GM12878 (cell line): Measurements from ENCODE around the gene LPCAT3. TPM values are rescaled to one million over a fixed set of nuclear protein-coding genes. Genes with fewer than 3 reads are reported as not detected.

Experiments
- EP300 ChIP-seq, 2 experiments: fragments of 150-350 bp in 1 of 2; IDR thresholded peaks; 2 replicates each; pipeline ENCODE4 v1.6.1; 2011 to 2012; ENCODE audit warnings: low read depth in 2 of 2, low read length in 2 of 2, borderline replicate concordance in 1 of 2, improper control_type of control experiment in 1 of 2, inconsistent platforms in 1 of 2; ENCODE audit not compliant: control insufficient read depth in 1 of 2
- ESRRA ChIP-seq: IDR thresholded peaks from 2 replicates; pipeline ENCODE4 v1.6.1; 2012; ENCODE audit warnings: mild to moderate bottlenecking, low read length, improper control_type of control experiment
- GATAD2B ChIP-seq: fragments of 450-650 bp; conservative IDR thresholded peaks from 2 replicates; pipeline ENCODE4 v1.6.1; 2017; ENCODE audit warnings: low read depth, mild to moderate bottlenecking, moderate library complexity
- IRF3 ChIP-seq: fragments of 450-650 bp; IDR thresholded peaks from 2 replicates; pipeline ENCODE4 v1.6.1; 2014; ENCODE audit warnings: mild to moderate bottlenecking
- NBN ChIP-seq: fragments of 450-650 bp; IDR thresholded peaks from 2 replicates; pipeline ENCODE4 v1.6.1; 2016
- PKNOX1 ChIP-seq: fragments of 450-650 bp; IDR thresholded peaks from 2 replicates; pipeline ENCODE4 v1.6.1; 2016; ENCODE audit warnings: mild to moderate bottlenecking
- SPI1 ChIP-seq: IDR thresholded peaks from 2 replicates; pipeline ENCODE4 v1.6.1; 2011; ENCODE audit warnings: low read depth, mild to moderate bottlenecking, low read length, moderate library complexity, borderline replicate concordance; ENCODE audit not compliant: insufficient read depth
- TCF3 ChIP-seq: IDR thresholded peaks from 2 replicates; pipeline ENCODE4 v1.6.1; 2012; ENCODE audit warnings: low read depth, mild to moderate bottlenecking, low read length, borderline replicate concordance; ENCODE audit not compliant: insufficient read depth
- USF2 ChIP-seq: IDR thresholded peaks from 2 replicates; pipeline ENCODE4 v1.6.1; 2011; ENCODE audit warnings: low read depth, low read length, improper control_type of control experiment, borderline replicate concordance
- polyA plus RNA-seq, 11 experiments: library from polyadenylated mRNA; depleted of rRNA in 4 of 11; unstranded in 6 of 11; stranded (reverse) in 5 of 11; fragments of >200 nt; fragmentation: Nextera tagmentation in 4 of 11; fragmentation: Illumina TruSeq in 1 of 11; extraction: Ambion mirVana in 4 of 11; extraction: Trizol in 1 of 11; gene quantifications; 1 replicate in 1 of 11; 2 replicates in 10 of 11; pipeline versions ENCODE4 v1.2.1 to v1.2.3, GENCODE V29; 2011 to 2016; ENCODE audit warnings: inconsistent platforms in 2 of 11, missing spikeins in 2 of 11, low read depth in 1 of 11
- total RNA-seq, 4 experiments: library from RNA; depleted of rRNA in 3 of 4; stranded (reverse); fragments of >200 nt in 3 of 4; fragmentation: Illumina TruSeq in 1 of 4; extraction: Trizol in 1 of 4; gene quantifications; 2 replicates each; pipeline versions ENCODE4 v1.2.1 to v1.2.3, GENCODE V29; 2013 to 2021

LPCAT3 gene
- total and polyA plus RNA-seq, 10 of the 15 experiments (the other 5 are each of a cell fraction or from before 2014, with no cell fraction given): 2.6 to 48.3 (median 23.0) TPM

GRCh38 chr12:6946033-6946919 is 72.0 kb downstream of the LPCAT3 start (continued):
- TF ChIP-seq USF2: no peak
- peak; percentile 50 for TF ChIP-seq GATAD2B
- TF ChIP-seq TCF3: 0 out of 2 replicates have a peak, but pooled peaks have one; percentile 62
- TF ChIP-seq EP300 (IDR thresholded peaks at IDR 0.05; ENCODE audit: borderline replicate concordance in 1 of 2, control insufficient read depth in 1 of 2, low read depth in 2 of 2, low read length in 2 of 2): 0 out of 4 replicates have a peak, but pooled peaks of 1 of the 2 experiments have one; percentile 17
- peak; percentile 40; the same call in 1 of the 2 replicates for TF ChIP-seq SPI1
- TF ChIP-seq NBN: 0 out of 2 replicates have a peak, but pooled peaks have one; percentile 52
- no peak for TF ChIP-seq IRF3
- TF ChIP-seq PKNOX1: peak; percentile 47
- no peak for TF ChIP-seq ESRRA
